Natural killer cell (primary cell): ENCODE measurements around the gene TIGD3. TPM values are rescaled to one million over a fixed set of nuclear protein-coding genes. Genes with fewer than 3 reads are reported as not detected.

Experiments used
- ATAC-seq, 3 donors: fragments of 150-1000 bp in 2 of 3; fragments of 200-7000 bp in 1 of 3; cut with Tn5 transposase; 1 replicate in 1 of 3; 2 replicates in 2 of 3; pipeline ENCODE4 v1.10.0; 2021; ENCODE audit warnings: mild to moderate bottlenecking in 2 of 3, moderate library complexity in 2 of 3
- DNase-seq, 2 donors: peaks; one replicate each; pipeline versions ENCODE4 v3.0.0 to v3.0.0-alpha.2; 2013 to 2021; ENCODE audit warnings: mixed read lengths in 1 of 2
- H3K27ac ChIP-seq: one replicate; pipeline ENCODE4 v1.5.1; 2013; ENCODE audit warnings: mild to moderate bottlenecking, low read length
- H3K27me3 ChIP-seq: one replicate; pipeline ENCODE4 v1.6.1; 2013; ENCODE audit warnings: low read length; ENCODE audit not compliant: control insufficient read depth, insufficient read depth
- H3K36me3 ChIP-seq: one replicate; pipeline ENCODE4 v1.6.1; 2013; ENCODE audit warnings: low read length; ENCODE audit not compliant: control insufficient read depth, insufficient read depth
- H3K4me1 ChIP-seq: one replicate; pipeline ENCODE4 v1.6.1; 2013; ENCODE audit warnings: low read length; ENCODE audit not compliant: control insufficient read depth, insufficient read depth
- H3K4me3 ChIP-seq: one replicate; pipeline ENCODE4 v1.5.1; 2013; ENCODE audit warnings: low read length
- H3K9me3 ChIP-seq: one replicate; pipeline ENCODE4 v1.6.1; 2013; ENCODE audit warnings: low read length; ENCODE audit not compliant: control insufficient read depth, insufficient read depth
- H3K27ac Mint-ChIP-seq, 2 donors: one replicate each; pipeline ENCODE4 v1.8.0; 2022; ENCODE audit warnings: mild to moderate bottlenecking in 2 of 2, mixed read lengths in 2 of 2, moderate library complexity in 1 of 2
- H3K27me3 Mint-ChIP-seq, 2 donors: one replicate each; pipeline ENCODE4 v1.8.0; 2022; ENCODE audit warnings: low read depth in 2 of 2, mixed read lengths in 2 of 2
- H3K36me3 Mint-ChIP-seq: one replicate; pipeline ENCODE4 v1.8.0; 2022; ENCODE audit warnings: mixed read lengths
- H3K4me1 Mint-ChIP-seq, 2 donors: one replicate each; pipeline ENCODE4 v1.8.0; 2022; ENCODE audit warnings: mixed read lengths in 2 of 2
- H3K4me3 Mint-ChIP-seq: one replicate; pipeline ENCODE4 v1.8.0; 2022; ENCODE audit warnings: mild to moderate bottlenecking, moderate library complexity, mixed read lengths
- H3K9me3 Mint-ChIP-seq, 2 donors: one replicate each; pipeline ENCODE4 v1.8.0; 2022; ENCODE audit warnings: mixed read lengths in 2 of 2
- CTCF ChIP-seq: fragments of 200-600 bp; IDR thresholded peaks from one replicate; pipeline ENCODE4 v1.8.0; 2022; ENCODE audit warnings: antibody characterized with exemption
- WGBS: methylation state at CpG from one replicate; pipeline ENCODE4 v1.1.7; 2013; ENCODE audit warnings: missing lambda C conversion rate; ENCODE audit not compliant: insufficient coverage; 5-methylcytosine and 5-hydroxymethylcytosine counted together
- intact Hi-C: fragments of 100-400 bp; cut with micrococcal nuclease; formaldehyde crosslinking; loops from one replicate; pipeline ENCODE4 v1.14.2; 2022
- total RNA-seq, 4 donors: library from RNA; stranded (reverse); fragments of 120-200 nt in 1 of 4; gene quantifications; one replicate each; pipeline versions ENCODE4 v1.2.3 to v1.2.4, GENCODE V29; 2013 to 2022

TIGD3 gene
- total RNA-seq, 3 donors from 2014 or later (not counting 1 experiment from before 2014, with no cell fraction given), result 0.70 to 2.2 (median 1.2) TPM

- H3K4me3 ChIP-seq, result no peak overlapping the region
- TF ChIP-seq CTCF, result no peak
- H3K9me3 Mint-ChIP-seq, result no peaks in the 10 kb centered on the region
- 95% methylated on average over 14 of the region's 14 CpGs for WGBS
- no peak overlapping the region for H3K27ac Mint-ChIP-seq
- ATAC-seq (no peak), DNase-seq (no peak)
- H3K36me3 Mint-ChIP-seq, result no peaks in the 10 kb centered on the region
- peaks cover 22 to 29% of the 10 kb centered on the region in 2 donors for H3K4me1 Mint-ChIP-seq
- no peaks in the 10 kb centered on the region for H3K27me3 ChIP-seq
- peaks cover 2% of the 10 kb centered on the region for H3K36me3 ChIP-seq
- no peaks in the 10 kb centered on the region for H3K27me3 Mint-ChIP-seq
- no peak overlapping the region for H3K4me3 Mint-ChIP-seq
- intact Hi-C loops, result no loop called here
- no peaks in the 10 kb centered on the region for H3K9me3 ChIP-seq
- no peak overlapping the region for H3K27ac ChIP-seq
- H3K4me1 ChIP-seq, result peaks cover 52% of the 10 kb centered on the region
Observed at GRCh38 chr11:65378928-65379638, 24.5 kb downstream of the TIGD3 start.

- no peaks in the 10 kb centered on the region for H3K9me3 Mint-ChIP-seq
- Histone ChIP-seq H3K27ac (no peak overlapping the region), H3K4me3 (no peak overlapping the region), H3K9me3 (no peaks in the 10 kb centered on the region), H3K4me1 (peaks cover 60% of the 10 kb centered on the region), H3K36me3 (peaks cover 2% of the 10 kb centered on the region), H3K27me3 (no peaks in the 10 kb centered on the region)
- H3K4me1 Mint-ChIP-seq, result peaks cover 30 to 37% of the 10 kb centered on the region in 2 donors
- H3K4me3 Mint-ChIP-seq, result no peak overlapping the region
- TF ChIP-seq CTCF, result no peak
- WGBS, result 95% methylated on average over 13 of the region's 13 CpGs
- H3K36me3 Mint-ChIP-seq, result no peaks in the 10 kb centered on the region
- H3K27ac Mint-ChIP-seq, result peak overlapping the region in 1 of 2 donors; percentile 99
- intact Hi-C loops, result no loop called here
- ATAC-seq (no peak), DNase-seq (no peak)
- no peaks in the 10 kb centered on the region for H3K27me3 Mint-ChIP-seq
Observed at GRCh38 chr11:65379698-65380459, 25.3 kb downstream of the TIGD3 start.

DNA sequence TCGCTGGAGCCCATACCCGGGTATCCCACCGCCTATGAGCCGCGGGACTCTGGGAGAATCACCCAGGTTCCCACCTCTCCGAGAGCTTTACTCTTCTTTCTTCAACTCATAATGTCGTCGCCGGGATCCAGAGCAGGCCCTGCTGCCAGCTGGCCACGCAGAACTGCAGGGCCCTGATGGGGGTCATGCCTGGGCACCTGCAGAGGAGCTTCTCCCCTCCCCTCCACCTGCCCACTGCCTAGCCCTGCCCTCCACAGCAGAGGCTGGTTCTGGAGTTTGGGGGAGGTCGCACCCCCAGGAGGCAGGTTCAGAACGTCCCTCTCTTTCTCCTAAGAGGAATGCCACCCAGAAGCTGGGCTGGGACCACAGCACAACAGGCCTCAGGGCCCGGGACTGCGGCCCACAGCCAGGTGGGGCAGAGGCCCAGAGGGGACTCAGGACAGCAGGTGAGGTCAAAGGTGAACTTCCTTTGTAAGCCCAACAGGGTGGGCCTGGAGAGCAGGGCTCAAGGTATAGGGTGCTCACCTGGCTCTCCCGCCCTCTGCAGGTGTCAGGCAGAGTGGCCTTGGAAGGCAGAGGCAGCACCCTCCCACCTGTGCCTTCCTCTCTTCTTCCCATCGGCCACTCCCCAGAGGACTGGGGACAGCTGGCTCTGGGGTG lies 26.0 kb downstream of the TIGD3 start:
- Mint-ChIP-seq H3K9me3 (no peaks in the 10 kb centered on the region), H3K4me3 (no peak overlapping the region), H3K4me1 (peaks cover 38 to 44% of the 10 kb centered on the region in 2 donors), H3K36me3 (no peaks in the 10 kb centered on the region), H3K27me3 (no peaks in the 10 kb centered on the region), H3K27ac (peak overlapping the region in 1 of 2 donors; percentile 99)
- TF ChIP-seq CTCF, result no peak
- Histone ChIP-seq H3K27ac (no peak overlapping the region), H3K9me3 (no peaks in the 10 kb centered on the region), H3K4me3 (no peak overlapping the region), H3K36me3 (peaks cover 2% of the 10 kb centered on the region), H3K27me3 (no peaks in the 10 kb centered on the region), H3K4me1 (peaks cover 68% of the 10 kb centered on the region)
- no peak for ATAC-seq
- WGBS, result 97% methylated on average over 16 of the region's 16 CpGs
- no peak for DNase-seq
- intact Hi-C loops, result no loop called here
